Measurements from ENCODE around the gene RTKN.
"Not testable (repeated sequence)": the region's sequence is repeated elsewhere in the genome, so short reads cannot be mapped to it uniquely, and the experiment has no call there.

Gene RTKN

GRCh38 chr2:74441690-74442482 lies at the start of gene RTKN:
RTKN (minus strand) TSS chr2:74441937; CDS start chr2:74441816, 121 bp downstream.
- H3K9ac ChIP-seq (ENCODE audit: low read length) = peak within 1 kb of the TSS; percentile 86
- no peaks in the 10 kb centered on the region for H3K36me3 ChIP-seq (ENCODE audit: control insufficient read depth, insufficient read depth, low read length, severe bottlenecking)
- H3K9me3 ChIP-seq (ENCODE audit: control insufficient read depth, low read length) = no peaks in the 10 kb centered on the region
- peak within 1 kb of the TSS; percentile 82 for H3K4me3 ChIP-seq (ENCODE audit: low read length)
- H3K27me3 ChIP-seq (replicated peaks; ENCODE audit: control insufficient read depth, insufficient read depth, low read length) = no peaks in the 10 kb centered on the region
- DNase-seq (ENCODE audit: low read depth) = no peak
- H3K4me1 ChIP-seq (ENCODE audit: control insufficient read depth, insufficient read depth, low read length) = peaks cover 22% of the 10 kb centered on the region

GRCh38 chr2:74489906-74490305 lies 48.2 kb upstream of the RTKN start:
- Histone ChIP-seq H3K36me3 (ENCODE audit: control insufficient read depth, insufficient read depth, low read length, severe bottlenecking) (peaks cover 46% of the 10 kb centered on the region), H3K27me3 (replicated peaks; ENCODE audit: control insufficient read depth, insufficient read depth, low read length) (no peaks in the 10 kb centered on the region), H3K9ac (ENCODE audit: low read length) (no peak overlapping the region), H3K4me3 (ENCODE audit: low read length) (no peak overlapping the region), H3K4me1 (ENCODE audit: control insufficient read depth, insufficient read depth, low read length) (peaks cover 3% of the 10 kb centered on the region), H3K9me3 (ENCODE audit: control insufficient read depth, low read length) (no peaks in the 10 kb centered on the region)
- no peak for DNase-seq (ENCODE audit: low read depth)

- Histone ChIP-seq H3K9ac (ENCODE audit: low read length) (no peak overlapping the region), H3K9me3 (ENCODE audit: control insufficient read depth, low read length) (no peaks in the 10 kb centered on the region), H3K27me3 (replicated peaks; ENCODE audit: control insufficient read depth, insufficient read depth, low read length) (no peaks in the 10 kb centered on the region), H3K4me1 (ENCODE audit: control insufficient read depth, insufficient read depth, low read length) (peaks cover 3% of the 10 kb centered on the region), H3K4me3 (ENCODE audit: low read length) (no peak overlapping the region), H3K36me3 (ENCODE audit: control insufficient read depth, insufficient read depth, low read length, severe bottlenecking) (peaks cover 40% of the 10 kb centered on the region)
- no peak for DNase-seq (ENCODE audit: low read depth)
Observed at GRCh38 chr2:74488643-74489481, 47.1 kb upstream of the RTKN start.

- Histone ChIP-seq H3K36me3 (ENCODE audit: control insufficient read depth, insufficient read depth, low read length, severe bottlenecking) (peaks cover 12% of the 10 kb centered on the region), H3K27me3 (replicated peaks; ENCODE audit: control insufficient read depth, insufficient read depth, low read length) (no peaks in the 10 kb centered on the region), H3K9me3 (ENCODE audit: control insufficient read depth, low read length) (no peaks in the 10 kb centered on the region), H3K9ac (ENCODE audit: low read length) (no peak overlapping the region), H3K4me3 (ENCODE audit: low read length) (no peak overlapping the region), H3K4me1 (ENCODE audit: control insufficient read depth, insufficient read depth, low read length) (peaks cover 17% of the 10 kb centered on the region)
- DNase-seq (ENCODE audit: low read depth) = no peak
Observed at GRCh38 chr2:74486141-74486540, 44.4 kb upstream of the RTKN start.

GRCh38 chr2:74483675-74484164 lies 42.0 kb upstream of the RTKN start:
- Histone ChIP-seq H3K36me3 (ENCODE audit: control insufficient read depth, insufficient read depth, low read length, severe bottlenecking) (peaks cover 17% of the 10 kb centered on the region), H3K9ac (ENCODE audit: low read length) (peak overlapping the region; percentile 93), H3K4me3 (ENCODE audit: low read length) (peak overlapping the region; percentile 100), H3K4me1 (ENCODE audit: control insufficient read depth, insufficient read depth, low read length) (peaks cover 23% of the 10 kb centered on the region)
- not testable (repeated sequence) for H3K27me3 ChIP-seq (replicated peaks; ENCODE audit: control insufficient read depth, insufficient read depth, low read length); DNase-seq (ENCODE audit: low read depth); H3K9me3 ChIP-seq (ENCODE audit: control insufficient read depth, low read length)

- H3K9me3 ChIP-seq (ENCODE audit: control insufficient read depth, low read length) = no peaks in the 10 kb centered on the region
- peaks cover 17% of the 10 kb centered on the region for H3K36me3 ChIP-seq (ENCODE audit: control insufficient read depth, insufficient read depth, low read length, severe bottlenecking)
- H3K27me3 ChIP-seq (replicated peaks; ENCODE audit: control insufficient read depth, insufficient read depth, low read length) = no peaks in the 10 kb centered on the region
- peaks cover 22% of the 10 kb centered on the region for H3K4me1 ChIP-seq (ENCODE audit: control insufficient read depth, insufficient read depth, low read length)
- peak within 1 kb of the TSS; percentile 100 for H3K4me3 ChIP-seq (ENCODE audit: low read length)
- peak within 1 kb of the TSS; percentile 93 for H3K9ac ChIP-seq (ENCODE audit: low read length)
- DNase-seq (ENCODE audit: low read depth) = peak; percentile 98
Observed at GRCh38 chr2:74482801-74483674, 41.3 kb upstream of the RTKN start, which contains the start of the genes CCDC142 and TTC31. CCDC142 (minus strand) TSS chr2:74482998; CDS start chr2:74482837, 161 bp downstream. TTC31 (plus strand) TSS chr2:74483081; CDS start chr2:74483096, 15 bp downstream.

- H3K36me3 ChIP-seq (ENCODE audit: control insufficient read depth, insufficient read depth, low read length, severe bottlenecking) = peaks cover 22% of the 10 kb centered on the region
- peak; percentile 63 for DNase-seq (ENCODE audit: low read depth)
- peak overlapping the region; percentile 100 for H3K4me3 ChIP-seq (ENCODE audit: low read length)
- H3K9me3 ChIP-seq (ENCODE audit: control insufficient read depth, low read length) = no peaks in the 10 kb centered on the region
- no peaks in the 10 kb centered on the region for H3K27me3 ChIP-seq (replicated peaks; ENCODE audit: control insufficient read depth, insufficient read depth, low read length)
- H3K4me1 ChIP-seq (ENCODE audit: control insufficient read depth, insufficient read depth, low read length) = peaks cover 20% of the 10 kb centered on the region
- peak overlapping the region; percentile 93 for H3K9ac ChIP-seq (ENCODE audit: low read length)
Observed at GRCh38 chr2:74481961-74482800, 40.4 kb upstream of the RTKN start.

- Histone ChIP-seq H3K4me3 (ENCODE audit: low read length) (peak overlapping the region; percentile 100), H3K27me3 (replicated peaks; ENCODE audit: control insufficient read depth, insufficient read depth, low read length) (no peaks in the 10 kb centered on the region), H3K36me3 (ENCODE audit: control insufficient read depth, insufficient read depth, low read length, severe bottlenecking) (peaks cover 24% of the 10 kb centered on the region), H3K9me3 (ENCODE audit: control insufficient read depth, low read length) (no peaks in the 10 kb centered on the region), H3K4me1 (ENCODE audit: control insufficient read depth, insufficient read depth, low read length) (peaks cover 20% of the 10 kb centered on the region), H3K9ac (ENCODE audit: low read length) (peak overlapping the region; percentile 93)
- DNase-seq (ENCODE audit: low read depth) = peak; percentile 28
Observed at GRCh38 chr2:74481431-74481830, 39.7 kb upstream of the RTKN start.

- H3K36me3 ChIP-seq (ENCODE audit: control insufficient read depth, insufficient read depth, low read length, severe bottlenecking) = peaks cover 33% of the 10 kb centered on the region
- H3K4me1 ChIP-seq (ENCODE audit: control insufficient read depth, insufficient read depth, low read length) = peaks cover 13% of the 10 kb centered on the region
- no peaks in the 10 kb centered on the region for H3K9me3 ChIP-seq (ENCODE audit: control insufficient read depth, low read length)
- no peak overlapping the region for H3K4me3 ChIP-seq (ENCODE audit: low read length)
- peak; percentile 25 for DNase-seq (ENCODE audit: low read depth)
- H3K27me3 ChIP-seq (replicated peaks; ENCODE audit: control insufficient read depth, insufficient read depth, low read length) = no peaks in the 10 kb centered on the region
- no peak overlapping the region for H3K9ac ChIP-seq (ENCODE audit: low read length)
Observed at GRCh38 chr2:74474899-74475298, 33.2 kb upstream of the RTKN start.

GRCh38 chr2:74474481-74474880 lies 32.7 kb upstream of the RTKN start:
- Histone ChIP-seq H3K9ac (ENCODE audit: low read length) (no peak overlapping the region), H3K4me1 (ENCODE audit: control insufficient read depth, insufficient read depth, low read length) (peaks cover 13% of the 10 kb centered on the region), H3K9me3 (ENCODE audit: control insufficient read depth, low read length) (no peaks in the 10 kb centered on the region), H3K4me3 (ENCODE audit: low read length) (no peak overlapping the region), H3K27me3 (replicated peaks; ENCODE audit: control insufficient read depth, insufficient read depth, low read length) (no peaks in the 10 kb centered on the region), H3K36me3 (ENCODE audit: control insufficient read depth, insufficient read depth, low read length, severe bottlenecking) (peaks cover 29% of the 10 kb centered on the region)
- DNase-seq (ENCODE audit: low read depth) = no peak

Data from adipocyte (in vitro differentiated cells).